K562 (cell line): ENCODE results near the gene DEFB110. TPM values are rescaled to one million over a fixed set of nuclear protein-coding genes. Genes with fewer than 3 reads are reported as not detected.

Source experiments
- ATAC-seq: fragments of 200-7000 bp; cut with Tn5 transposase; 3 replicates; pipeline ENCODE4 v1.9.1; 2020; ENCODE audit warnings: moderate library complexity
- BruUV-seq: library from RNA; stranded (reverse); fragments of 400-500 nt; replicated peaks from 2 replicates; lab custom pipeline; 2021; lab: Mats Ljungman, UMichigan
- CTCF ChIA-PET: fragments of 300-600 bp; formaldehyde crosslinking; extraction: SDS; loops from one replicate; lab custom pipeline; 2021; ENCODE audit warnings: low intra/inter-chr PET ratio; lab: Yijun Ruan, JAX
- POLR2A ChIA-PET: fragments of 300-600, 350-650 bp; sonication (Branson Sonifier 250); formaldehyde crosslinking; extraction: SDS; loops from one replicate; lab custom pipeline; 2021; ENCODE audit warnings: antibody characterized with exemption, inconsistent platforms; lab: Yijun Ruan, JAX
- DNase-seq, 4 experiments: peaks; one replicate each; pipeline versions ENCODE4 v3.0.0 to v3.0.0-alpha.2; 2011 to 2018; ENCODE audit warnings: low spot score in 3 of 4, mixed read lengths in 3 of 4; ENCODE audit errors: extremely low read depth in 1 of 4
- FAIRE-seq: peaks from 2 replicates; lab custom pipeline; 2011; peaks lifted over from hg19 to GRCh38; lab: Jason Lieb, UNC
- H2AFZ ChIP-seq: 2 replicates; pipeline ENCODE4 v1.6.0; 2011; ENCODE audit warnings: low read depth, low read length, control low read depth, inconsistent platforms
- H3K27ac ChIP-seq: fragments of 200-600 bp; 3 replicates; pipeline ENCODE4 v1.8.0; 2011; ENCODE audit warnings: low read depth, mild to moderate bottlenecking, control low read depth, inconsistent platforms, low read length, moderate library complexity, mixed read lengths; ENCODE audit errors: extremely low read depth
- H3K27me3 ChIP-seq, 2 experiments: fragments of 300-600 bp in 1 of 2; 2 replicates in 1 of 2; 3 replicates in 1 of 2; pipeline versions ENCODE4 v1.6.0 to v1.8.0; 2011; ENCODE audit warnings: inconsistent platforms in 2 of 2, low read length in 2 of 2, mild to moderate bottlenecking in 1 of 2, mixed read lengths in 1 of 2, moderate library complexity in 1 of 2; ENCODE audit not compliant: control insufficient read depth in 2 of 2, insufficient read depth in 2 of 2
- H3K36me3 ChIP-seq: fragments of 300-600 bp; 3 replicates; pipeline ENCODE4 v1.8.0; 2011; ENCODE audit warnings: mild to moderate bottlenecking, low read length, inconsistent platforms; ENCODE audit not compliant: control insufficient read depth, insufficient read depth
- H3K4me1 ChIP-seq, 2 experiments: fragments of 200-600 bp in 1 of 2; replicated peaks in 1 of 2; 2 replicates in 1 of 2; 3 replicates in 1 of 2; pipeline versions ENCODE4 v1.5.1 to v1.8.0; 2011; ENCODE audit warnings: inconsistent platforms in 2 of 2, low read length in 2 of 2, mild to moderate bottlenecking in 1 of 2, mixed read lengths in 1 of 2, moderate library complexity in 1 of 2; ENCODE audit not compliant: control insufficient read depth in 2 of 2, insufficient read depth in 2 of 2
- H3K4me2 ChIP-seq: 2 replicates; pipeline ENCODE4 v1.6.1; 2011; ENCODE audit warnings: low read length, control low read depth, inconsistent platforms, mixed read lengths; ENCODE audit not compliant: insufficient read depth
- H3K4me3 ChIP-seq: fragments of 200-600 bp; sonication (generic), shearing (Covaris generic); 2 replicates; pipeline ENCODE4 v1.5.1; 2016; ENCODE audit warnings: control low read depth, inconsistent platforms
- H3K79me2 ChIP-seq: fragments of 200-600 bp; 3 replicates; pipeline ENCODE4 v1.8.0; 2011; ENCODE audit warnings: low read length, inconsistent platforms; ENCODE audit not compliant: control insufficient read depth, insufficient read depth
- H3K9ac ChIP-seq, 2 experiments: 2 replicates each; pipeline versions ENCODE4 v1.6.0 to v1.6.1; 2011; ENCODE audit warnings: low read depth in 2 of 2, low read length in 2 of 2, control low read depth in 1 of 2, inconsistent platforms in 1 of 2, mild to moderate bottlenecking in 1 of 2, mixed read lengths in 1 of 2; ENCODE audit not compliant: insufficient read depth in 1 of 2
- H3K9me1 ChIP-seq: one replicate; pipeline ENCODE4 v1.6.0; 2011; ENCODE audit warnings: inconsistent platforms, mild to moderate bottlenecking, low read length, moderate library complexity; ENCODE audit not compliant: control insufficient read depth, insufficient read depth
- H3K9me3 ChIP-seq: replicated peaks from 2 replicates; pipeline ENCODE4 v1.5.1; 2011; ENCODE audit warnings: low read depth, low read length, inconsistent platforms; ENCODE audit not compliant: control insufficient read depth, insufficient read depth
- H4K20me1 ChIP-seq: replicated peaks from 2 replicates; pipeline ENCODE4 v1.6.1; 2011; ENCODE audit warnings: low read length, inconsistent platforms, mixed read lengths; ENCODE audit not compliant: control insufficient read depth, insufficient read depth
- NONO ChIP-seq, 2 experiments: fragments of 200-400 bp in 1 of 2; fragments of 450-650 bp in 1 of 2; formaldehyde crosslinking in 1 of 2; IDR thresholded peaks; 2 replicates each; pipeline ENCODE4 v1.6.1; 2017; ENCODE audit warnings: low read depth in 2 of 2, mild to moderate bottlenecking in 2 of 2, moderate library complexity in 2 of 2, low read length in 1 of 2
- SMAD2 ChIP-seq: fragments of 150-350 bp; IDR thresholded peaks from 2 replicates; pipeline ENCODE4 v1.6.1; 2014; ENCODE audit warnings: low read depth, mild to moderate bottlenecking, low read length
- SOX6 ChIP-seq: fragments of 450-650 bp; IDR thresholded peaks from 2 replicates; pipeline ENCODE4 v1.6.1; 2014; ENCODE audit warnings: mild to moderate bottlenecking
- ZNF197 ChIP-seq: fragments of 200-800 bp; sonication (Bioruptor generic); IDR thresholded peaks from 2 replicates; pipeline ENCODE4 v1.6.1; 2016; ENCODE audit warnings: low read depth, missing genetic modification characterization, missing compliant biosample characterization
- ZNF224 ChIP-seq: sonication (generic); formaldehyde crosslinking; IDR thresholded peaks from 2 replicates; pipeline ENCODE4 v1.8.0; 2022; ENCODE audit warnings: mild to moderate bottlenecking, missing genetic modification reagents
- WGBS: fragments of 100-300 bp; shearing (Covaris generic); methylation state at CpG from one replicate; pipeline ENCODE4 v1.1.6; 2016; ENCODE audit warnings: low coverage, mixed read lengths; ENCODE audit not compliant: insufficient coverage; ENCODE audit errors: missing lambda C conversion rate; 5-methylcytosine and 5-hydroxymethylcytosine counted together
- in situ Hi-C: fragments of 300-500 bp; cut with MboI; formaldehyde crosslinking; loops from 4 replicates; pipeline ENCODE4 v1.15.0; 2018; ENCODE audit warnings: inconsistent platforms, mixed read lengths
- intact Hi-C: fragments of 100-400 bp; cut with micrococcal nuclease; formaldehyde crosslinking; loops from 2 replicates; pipeline ENCODE4 v1.14.2; 2022
- polyA plus RNA-seq, 8 experiments: library from polyadenylated mRNA; depleted of rRNA in 4 of 8; stranded (reverse) in 5 of 8; unstranded in 3 of 8; fragments of >200 nt; fragmentation: Nextera tagmentation in 2 of 8; fragmentation: Illumina TruSeq in 1 of 8; extraction: Ambion mirVana in 2 of 8; extraction: Trizol in 1 of 8; gene quantifications; 2 replicates each; pipeline versions ENCODE4 v1.2.1 to v1.2.3, GENCODE V29; 2011 to 2014; ENCODE audit warnings: inconsistent platforms in 1 of 8, missing spikeins in 1 of 8
- total RNA-seq, 7 experiments: library from RNA; depleted of rRNA in 6 of 7; stranded (reverse); fragments of >200 nt in 6 of 7; fragmentation: Illumina TruSeq in 2 of 7; extraction: Trizol in 2 of 7; gene quantifications; 2 replicates each; pipeline versions ENCODE4 v1.2.1 to v1.2.3, GENCODE V29; 2011 to 2021; ENCODE audit warnings: low replicate concordance in 1 of 7
- TF ChIP-seq, protein P1 (sequence below): fragments of 250-450 bp; sonication (Bioruptor Pico); IDR thresholded peaks from 2 replicates; pipeline ENCODE4 v1.4.0; 2020; ENCODE audit warnings: mild to moderate bottlenecking
- TF ChIP-seq, protein P2 (sequence below): sonication (generic); formaldehyde crosslinking; IDR thresholded peaks from 2 replicates; pipeline ENCODE4 v1.8.0; 2022; ENCODE audit warnings: mild to moderate bottlenecking, missing genetic modification reagents
- TF ChIP-seq, protein P3 (sequence below): sonication (generic); formaldehyde crosslinking; IDR thresholded peaks from 2 replicates; pipeline ENCODE4 v1.8.0; 2022; ENCODE audit warnings: mild to moderate bottlenecking, missing genetic modification reagents

DEFB110 gene
- total and polyA plus RNA-seq, 9 of the 15 experiments (the other 6 are each of a cell fraction or from before 2014, with no cell fraction given) = not detected

DNA sequence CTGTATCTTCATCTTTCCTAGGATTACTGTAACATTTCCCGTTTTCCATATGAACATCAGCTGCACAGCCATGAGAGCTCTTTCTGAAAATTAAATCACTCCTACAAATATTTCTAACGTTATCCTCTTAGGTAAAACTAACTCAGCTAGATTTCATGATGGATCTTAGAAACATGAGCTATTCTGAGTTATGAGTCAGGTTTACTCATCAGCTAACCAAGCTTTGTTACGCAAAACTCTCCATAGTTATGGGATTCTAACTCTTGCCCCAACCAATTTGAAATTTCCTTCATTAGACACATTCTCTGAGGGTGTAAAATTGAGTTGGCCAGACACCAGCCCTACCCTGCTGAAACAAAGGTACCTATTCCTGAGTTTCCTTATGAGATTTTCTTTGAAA, 14.0 kb downstream of the DEFB110 start:
- H3K4me1 ChIP-seq = no peaks in the 10 kb centered on the region
- in situ Hi-C loops = no loop called here
- no peak for FAIRE-seq

More for the DNA sequence above, 14.0 kb downstream of the DEFB110 start:
- Histone ChIP-seq H4K20me1 (no peaks in the 10 kb centered on the region), H3K9me3 (no peaks in the 10 kb centered on the region), H3K36me3 (no peaks in the 10 kb centered on the region), H3K9me1 (no peaks in the 10 kb centered on the region), H3K4me2 (no peak overlapping the region), H3K9ac (no peak overlapping the region), H3K4me3 (no peak overlapping the region), H2AFZ (no peak overlapping the region), H3K79me2 (no peaks in the 10 kb centered on the region), H3K27ac (no peak overlapping the region), H3K27me3 (no peaks in the 10 kb centered on the region)
- POLR2A ChIA-PET = interaction anchor here (0.6 to 1.1 kb wide), 3 partner anchors 11 to 1266 kb away, joined by 3 read pairs; no protein-coding TSS in a partner anchor
- DNase-seq (no peak), ATAC-seq (no peak)
- intact Hi-C loops = no loop called here
- BruUV-seq = no TSS peak
- CTCF ChIA-PET = no interaction called here
- 0% methylated on average over 3 of the region's 3 CpGs for WGBS
- TF ChIP-seq, protein P1, sequence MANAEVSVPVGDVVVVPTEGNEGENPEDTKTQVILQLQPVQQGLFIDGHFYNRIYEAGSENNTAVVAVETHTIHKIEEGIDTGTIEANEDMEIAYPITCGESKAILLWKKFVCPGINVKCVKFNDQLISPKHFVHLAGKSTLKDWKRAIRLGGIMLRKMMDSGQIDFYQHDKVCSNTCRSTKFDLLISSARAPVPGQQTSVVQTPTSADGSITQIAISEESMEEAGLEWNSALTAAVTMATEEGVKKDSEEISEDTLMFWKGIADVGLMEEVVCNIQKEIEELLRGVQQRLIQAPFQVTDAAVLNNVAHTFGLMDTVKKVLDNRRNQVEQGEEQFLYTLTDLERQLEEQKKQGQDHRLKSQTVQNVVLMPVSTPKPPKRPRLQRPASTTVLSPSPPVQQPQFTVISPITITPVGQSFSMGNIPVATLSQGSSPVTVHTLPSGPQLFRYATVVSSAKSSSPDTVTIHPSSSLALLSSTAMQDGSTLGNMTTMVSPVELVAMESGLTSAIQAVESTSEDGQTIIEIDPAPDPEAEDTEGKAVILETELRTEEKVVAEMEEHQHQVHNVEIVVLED (CRISPR knock-in tag) = no peak
- TF ChIP-seq, protein P2, sequence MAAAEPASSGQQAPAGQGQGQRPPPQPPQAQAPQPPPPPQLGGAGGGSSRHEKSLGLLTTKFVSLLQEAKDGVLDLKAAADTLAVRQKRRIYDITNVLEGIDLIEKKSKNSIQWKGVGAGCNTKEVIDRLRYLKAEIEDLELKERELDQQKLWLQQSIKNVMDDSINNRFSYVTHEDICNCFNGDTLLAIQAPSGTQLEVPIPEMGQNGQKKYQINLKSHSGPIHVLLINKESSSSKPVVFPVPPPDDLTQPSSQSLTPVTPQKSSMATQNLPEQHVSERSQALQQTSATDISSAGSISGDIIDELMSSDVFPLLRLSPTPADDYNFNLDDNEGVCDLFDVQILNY (CRISPR knock-in tag) = no peak
- TF ChIP-seq ZNF197 (no peak), ZNF224 (CRISPR knock-in tag) (no peak), SMAD2 (no peak), SOX6 (no peak), NONO (IDR thresholded peaks at IDR 0.05; ENCODE audit: low read depth in 2 of 2, low read length in 1 of 2) (no peak)
- TF ChIP-seq, protein P3, sequence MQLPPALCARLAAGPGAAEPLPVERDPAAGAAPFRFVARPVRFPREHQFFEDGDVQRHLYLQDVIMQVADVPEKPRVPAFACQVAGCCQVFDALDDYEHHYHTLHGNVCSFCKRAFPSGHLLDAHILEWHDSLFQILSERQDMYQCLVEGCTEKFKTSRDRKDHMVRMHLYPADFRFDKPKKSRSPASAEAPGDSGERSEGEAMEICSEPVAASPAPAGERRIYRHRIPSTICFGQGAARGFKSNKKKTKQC (CRISPR knock-in tag) = no peak
